GM12891 (cell line): ENCODE data around the gene CFTR.

Experiments
- DNase-seq: peaks from one replicate; pipeline ENCODE4 v3.0.0; 2011; ENCODE audit warnings: low spot score; ENCODE audit not compliant: insufficient read length
- FAIRE-seq: peaks from 2 replicates; lab custom pipeline; 2011; peaks lifted over from hg19 to GRCh38; lab: Jason Lieb, UNC
- PAX5 ChIP-seq: IDR thresholded peaks from 2 replicates; pipeline ENCODE4 v1.6.1; 2011; ENCODE audit warnings: low read length, moderate library complexity, mild to moderate bottlenecking; ENCODE audit not compliant: insufficient read depth, severe bottlenecking
- POLR2A ChIP-seq: IDR thresholded peaks from 2 replicates; pipeline ENCODE4 v1.6.1; 2011; ENCODE audit warnings: low read depth, low read length, control low read depth
- POLR2AphosphoS5 ChIP-seq: IDR thresholded peaks from 2 replicates; pipeline ENCODE4 v1.6.1; 2011; ENCODE audit warnings: low read depth, low read length, control low read depth
- POU2F2 ChIP-seq: IDR thresholded peaks from 2 replicates; pipeline ENCODE4 v1.6.1; 2011; ENCODE audit warnings: low read depth, mild to moderate bottlenecking, control low read depth, low read length, moderate library complexity
- SPI1 ChIP-seq: IDR thresholded peaks from 2 replicates; pipeline ENCODE4 v1.6.1; 2011; ENCODE audit warnings: low read depth, low read length, control low read depth
- TAF1 ChIP-seq: IDR thresholded peaks from 2 replicates; pipeline ENCODE4 v1.6.1; 2011; ENCODE audit warnings: low read depth, low read length, control low read depth

The CFTR gene

GRCh38 chr7:117572856-117573620 lies 93.2 kb downstream of the CFTR start:
- no peak for TF ChIP-seq POU2F2
- no peak for DNase-seq
- no peak for FAIRE-seq

GRCh38 chr7:117581424-117581823 lies 101.6 kb downstream of the CFTR start:
- no peak for TF ChIP-seq POLR2AphosphoS5
- TF ChIP-seq POU2F2 = no peak
- no peak for TF ChIP-seq TAF1
- no peak for TF ChIP-seq POLR2A
- TF ChIP-seq PAX5 = no peak
- TF ChIP-seq SPI1 = no peak
- DNase-seq (no peak), FAIRE-seq (no peak)

DNA sequence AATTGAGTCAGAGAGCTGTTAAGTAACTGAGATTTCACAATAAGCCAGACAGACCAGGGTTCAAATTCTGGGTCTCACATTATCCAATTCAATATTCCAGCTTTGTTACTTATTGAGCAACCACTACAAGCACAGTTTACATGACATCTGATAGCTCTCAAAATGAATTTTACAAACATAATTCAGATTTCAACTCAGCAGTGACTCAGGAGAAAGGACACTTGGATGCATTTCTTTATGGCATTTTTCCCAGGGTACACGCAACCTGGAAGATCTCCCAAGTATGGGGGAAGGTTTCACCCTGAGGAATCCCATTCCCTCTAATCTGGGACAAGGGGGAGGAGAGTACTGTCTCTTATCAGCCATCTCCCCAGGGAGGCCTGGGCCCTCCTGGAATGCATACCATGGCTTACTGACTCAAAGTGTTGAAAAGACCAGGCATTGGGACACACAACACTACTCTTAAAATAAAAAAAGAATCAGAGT lies 102.4 kb downstream of the CFTR start:
- no peak for FAIRE-seq
- TF ChIP-seq SPI1 (no peak), PAX5 (no peak), POLR2A (no peak), TAF1 (no peak), POLR2AphosphoS5 (no peak), POU2F2 (no peak)
- no peak for DNase-seq

- DNase-seq (no peak), FAIRE-seq (no peak)
- TF ChIP-seq PAX5 (no peak), TAF1 (no peak), SPI1 (no peak), POU2F2 (no peak), POLR2AphosphoS5 (no peak), POLR2A (no peak)
Measured at GRCh38 chr7:117587931-117588330, 108.1 kb downstream of the CFTR start.

DNA sequence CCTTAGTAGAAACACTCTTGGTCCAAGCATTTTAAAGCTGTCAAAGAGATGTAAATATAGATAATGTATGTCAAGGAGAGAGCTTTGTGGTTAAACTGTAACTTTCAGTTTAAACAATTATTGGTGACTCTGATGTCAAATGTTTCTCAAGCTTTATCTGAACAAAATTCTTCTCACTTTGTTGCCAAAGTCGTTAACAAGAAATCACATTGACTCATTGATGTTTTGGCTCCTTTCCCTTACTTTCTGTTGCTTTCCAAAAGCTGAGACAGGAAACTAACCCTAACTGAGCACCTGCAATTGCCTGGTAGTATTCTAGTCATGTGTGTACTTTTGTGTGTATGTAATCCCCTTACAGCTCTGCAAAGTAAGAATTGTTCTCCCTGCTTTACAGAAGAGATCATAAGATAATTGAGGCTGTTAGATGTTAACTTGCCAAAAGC lies 108.5 kb downstream of the CFTR start:
- FAIRE-seq (no peak), DNase-seq (no peak)
- TF ChIP-seq PAX5 (no peak), TAF1 (no peak), POLR2AphosphoS5 (no peak), POU2F2 (no peak), SPI1 (no peak), POLR2A (no peak)

- FAIRE-seq (no peak), DNase-seq (no peak)
- no peak for TF ChIP-seq POU2F2
Measured at GRCh38 chr7:117590191-117590590, 110.4 kb downstream of the CFTR start.

GRCh38 chr7:117592011-117592635 lies 112.3 kb downstream of the CFTR start:
- TF ChIP-seq SPI1 (no peak), PAX5 (no peak), POU2F2 (no peak), POLR2AphosphoS5 (no peak), POLR2A (no peak), TAF1 (no peak)
- no peak for DNase-seq
- no peak for FAIRE-seq

GRCh38 chr7:117596134-117596533 lies 116.3 kb downstream of the CFTR start:
- no peak for TF ChIP-seq PAX5
- no peak for TF ChIP-seq POLR2AphosphoS5
- no peak for TF ChIP-seq TAF1
- no peak for TF ChIP-seq SPI1
- TF ChIP-seq POLR2A = no peak
- TF ChIP-seq POU2F2 = no peak
- DNase-seq (no peak), FAIRE-seq (no peak)

DNA sequence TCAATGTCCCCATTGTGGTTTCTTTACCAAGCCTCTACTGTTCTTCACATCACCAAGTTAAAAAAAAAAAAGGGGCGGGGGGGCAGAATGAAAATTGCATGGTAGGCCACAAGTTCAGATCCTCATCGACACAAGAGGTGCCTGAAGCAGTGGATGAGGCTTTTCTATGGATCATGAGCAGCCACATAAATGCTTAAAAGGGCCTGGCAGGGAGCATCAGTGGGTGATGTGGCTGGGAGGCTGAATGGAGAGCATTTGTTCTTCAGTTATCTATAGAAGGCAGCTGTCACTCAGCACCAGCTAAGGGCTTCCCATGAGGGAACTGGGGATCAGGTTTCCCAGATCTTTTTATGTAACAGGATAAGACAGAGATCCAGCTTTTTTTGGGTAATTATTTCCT lies 117.9 kb downstream of the CFTR start:
- DNase-seq = no peak
- TF ChIP-seq POLR2AphosphoS5 = no peak
- TF ChIP-seq POU2F2 = no peak
- no peak for TF ChIP-seq POLR2A
- TF ChIP-seq SPI1 = no peak
- no peak for TF ChIP-seq TAF1
- no peak for TF ChIP-seq PAX5
- no peak for FAIRE-seq

- no peak for DNase-seq
- FAIRE-seq = no peak
Measured at GRCh38 chr7:117600911-117601310, 121.1 kb downstream of the CFTR start.

DNA sequence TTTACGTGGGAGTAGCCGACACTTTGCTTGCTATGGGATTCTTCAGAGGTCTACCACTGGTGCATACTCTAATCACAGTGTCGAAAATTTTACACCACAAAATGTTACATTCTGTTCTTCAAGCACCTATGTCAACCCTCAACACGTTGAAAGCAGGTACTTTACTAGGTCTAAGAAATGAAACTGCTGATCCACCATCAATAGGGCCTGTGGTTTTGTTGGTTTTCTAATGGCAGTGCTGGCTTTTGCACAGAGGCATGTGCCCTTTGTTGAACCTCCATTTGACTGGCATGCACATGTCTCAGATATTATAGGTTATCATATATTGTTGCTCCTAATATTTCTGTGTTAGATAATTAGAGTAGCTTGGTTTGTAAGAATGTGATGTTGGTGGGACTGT lies 123.8 kb downstream of the CFTR start:
- TF ChIP-seq PAX5 = no peak
- no peak for TF ChIP-seq TAF1
- TF ChIP-seq POLR2AphosphoS5 = no peak
- no peak for TF ChIP-seq POLR2A
- no peak for TF ChIP-seq POU2F2
- TF ChIP-seq SPI1 = no peak
- FAIRE-seq = no peak
- DNase-seq = no peak

More at GRCh38 chr7:117600911-117601310, 121.1 kb downstream of the CFTR start:
- TF ChIP-seq PAX5 (no peak), POU2F2 (no peak), SPI1 (no peak), TAF1 (no peak), POLR2A (no peak), POLR2AphosphoS5 (no peak)
